ENCODE data around the gene TUBA8.
"Not testable (repeated sequence)": the region's sequence is repeated elsewhere in the genome, so short reads cannot be mapped to it uniquely, and the experiment has no call there.

TUBA8 gene

DNA sequence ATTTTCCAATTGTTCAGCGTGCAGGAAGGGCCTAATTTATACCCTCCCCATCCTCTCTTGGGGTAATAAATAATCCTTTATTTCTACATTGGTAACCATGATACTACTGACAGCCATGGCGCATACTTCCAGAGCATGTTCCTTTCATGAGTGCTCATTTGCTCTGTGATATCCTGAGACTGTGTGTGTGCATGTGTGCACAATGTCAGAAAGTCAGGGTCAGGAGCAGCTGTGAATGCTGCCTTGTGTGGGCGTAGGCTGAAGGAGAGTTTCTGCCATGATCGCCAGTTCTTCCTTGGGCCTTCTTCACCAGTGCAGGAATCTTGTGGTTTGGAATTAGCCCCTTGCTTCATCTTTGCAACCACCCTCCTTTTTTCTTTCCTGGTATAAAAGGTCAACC, 10.2 kb downstream of the TUBA8 start:
- Histone ChIP-seq H3K4me3 (replicated peaks; ENCODE audit: insufficient read depth, low read length) (no peak overlapping the region), H3K27me3 (ENCODE audit: insufficient read depth, poor library complexity, severe bottlenecking) (no peaks in the 10 kb centered on the region), H3K27ac (replicated peaks) (no peak overlapping the region)
- no peak for TF ChIP-seq SPI1 (IDR thresholded peaks at IDR 0.05; ENCODE audit: borderline replicate concordance, low read depth)
- TF ChIP-seq, protein P1, sequence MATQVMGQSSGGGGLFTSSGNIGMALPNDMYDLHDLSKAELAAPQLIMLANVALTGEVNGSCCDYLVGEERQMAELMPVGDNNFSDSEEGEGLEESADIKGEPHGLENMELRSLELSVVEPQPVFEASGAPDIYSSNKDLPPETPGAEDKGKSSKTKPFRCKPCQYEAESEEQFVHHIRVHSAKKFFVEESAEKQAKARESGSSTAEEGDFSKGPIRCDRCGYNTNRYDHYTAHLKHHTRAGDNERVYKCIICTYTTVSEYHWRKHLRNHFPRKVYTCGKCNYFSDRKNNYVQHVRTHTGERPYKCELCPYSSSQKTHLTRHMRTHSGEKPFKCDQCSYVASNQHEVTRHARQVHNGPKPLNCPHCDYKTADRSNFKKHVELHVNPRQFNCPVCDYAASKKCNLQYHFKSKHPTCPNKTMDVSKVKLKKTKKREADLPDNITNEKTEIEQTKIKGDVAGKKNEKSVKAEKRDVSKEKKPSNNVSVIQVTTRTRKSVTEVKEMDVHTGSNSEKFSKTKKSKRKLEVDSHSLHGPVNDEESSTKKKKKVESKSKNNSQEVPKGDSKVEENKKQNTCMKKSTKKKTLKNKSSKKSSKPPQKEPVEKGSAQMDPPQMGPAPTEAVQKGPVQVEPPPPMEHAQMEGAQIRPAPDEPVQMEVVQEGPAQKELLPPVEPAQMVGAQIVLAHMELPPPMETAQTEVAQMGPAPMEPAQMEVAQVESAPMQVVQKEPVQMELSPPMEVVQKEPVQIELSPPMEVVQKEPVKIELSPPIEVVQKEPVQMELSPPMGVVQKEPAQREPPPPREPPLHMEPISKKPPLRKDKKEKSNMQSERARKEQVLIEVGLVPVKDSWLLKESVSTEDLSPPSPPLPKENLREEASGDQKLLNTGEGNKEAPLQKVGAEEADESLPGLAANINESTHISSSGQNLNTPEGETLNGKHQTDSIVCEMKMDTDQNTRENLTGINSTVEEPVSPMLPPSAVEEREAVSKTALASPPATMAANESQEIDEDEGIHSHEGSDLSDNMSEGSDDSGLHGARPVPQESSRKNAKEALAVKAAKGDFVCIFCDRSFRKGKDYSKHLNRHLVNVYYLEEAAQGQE (IDR thresholded peaks at IDR 0.05; ENCODE audit: insufficient replicate concordance, low read depth), result no peak
- no peak for DNase-seq (ENCODE audit: low read depth in 1 of 2, low spot score in 1 of 2)

DNA sequence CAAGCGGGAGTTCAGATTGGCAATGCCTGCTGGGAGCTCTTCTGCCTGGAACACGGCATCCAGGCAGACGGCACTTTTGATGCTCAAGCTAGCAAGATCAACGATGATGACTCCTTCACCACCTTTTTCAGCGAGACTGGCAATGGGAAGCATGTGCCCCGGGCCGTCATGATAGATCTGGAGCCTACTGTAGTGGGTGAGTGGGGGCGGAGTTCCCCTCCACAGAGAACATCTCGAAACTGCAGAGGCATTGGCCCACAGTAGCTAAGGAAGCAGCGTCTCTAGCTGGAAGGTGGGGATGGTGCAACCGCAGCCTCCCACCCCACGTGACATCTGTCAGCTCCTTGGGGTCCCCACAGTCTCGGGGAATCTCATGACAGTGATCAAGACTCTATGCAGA, 10.9 kb downstream of the TUBA8 start:
- Histone ChIP-seq H3K4me3 (replicated peaks; ENCODE audit: insufficient read depth, low read length) (no peak overlapping the region), H3K27ac (replicated peaks) (no peak overlapping the region), H3K27me3 (ENCODE audit: insufficient read depth, poor library complexity, severe bottlenecking) (no peaks in the 10 kb centered on the region)
- no peak for TF ChIP-seq SPI1 (IDR thresholded peaks at IDR 0.05; ENCODE audit: borderline replicate concordance, low read depth)
- TF ChIP-seq, protein P1 (IDR thresholded peaks at IDR 0.05; ENCODE audit: insufficient replicate concordance, low read depth), result no peak
- no peak for TF ChIP-seq GABPA (IDR thresholded peaks at IDR 0.05; ENCODE audit: low read depth)
- no peak for TF ChIP-seq POLR2AphosphoS5 (IDR thresholded peaks at IDR 0.05; ENCODE audit: low read depth)
- no peak for DNase-seq (ENCODE audit: low read depth in 1 of 2, low spot score in 1 of 2)

DNA sequence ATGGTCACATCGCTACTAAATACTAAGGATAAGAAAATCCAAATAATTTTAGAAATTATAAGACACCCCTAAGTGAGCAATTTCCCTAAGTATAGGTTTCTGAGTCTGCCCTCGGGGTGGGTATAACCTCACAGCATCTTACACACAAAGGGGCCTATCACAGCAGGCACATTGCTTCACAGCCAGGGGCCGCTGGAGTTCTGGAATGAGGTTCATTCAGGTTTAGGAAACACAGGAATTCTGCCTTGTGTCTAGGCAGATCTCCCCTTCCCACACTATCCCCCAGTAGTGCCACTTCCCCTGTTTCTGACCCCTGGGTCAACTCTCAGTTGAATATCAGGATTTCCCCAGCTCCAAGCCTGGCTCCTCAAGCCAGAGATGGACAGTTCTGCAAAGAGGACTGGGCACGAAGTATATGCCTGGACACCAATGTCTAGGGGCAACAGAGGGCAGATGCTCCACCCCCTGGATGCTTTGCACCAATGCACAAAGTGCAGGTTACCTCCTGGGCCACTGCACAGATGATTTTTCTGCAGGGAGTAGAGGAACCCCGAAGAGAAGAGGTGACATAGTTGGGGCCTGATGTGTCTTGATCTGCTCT, 11.4 kb downstream of the TUBA8 start:
- no peak for DNase-seq (ENCODE audit: low read depth in 1 of 2, low spot score in 1 of 2)
- H3K4me3 ChIP-seq (replicated peaks; ENCODE audit: insufficient read depth, low read length), result no peak overlapping the region
- H3K27ac ChIP-seq (replicated peaks), result no peak overlapping the region
- no peaks in the 10 kb centered on the region for H3K27me3 ChIP-seq (ENCODE audit: insufficient read depth, poor library complexity, severe bottlenecking)
- TF ChIP-seq, protein P1 (IDR thresholded peaks at IDR 0.05; ENCODE audit: insufficient replicate concordance, low read depth), result no peak
- TF ChIP-seq SPI1 (IDR thresholded peaks at IDR 0.05; ENCODE audit: borderline replicate concordance, low read depth) (no peak), POLR2AphosphoS5 (IDR thresholded peaks at IDR 0.05; ENCODE audit: low read depth) (no peak), GABPA (IDR thresholded peaks at IDR 0.05; ENCODE audit: low read depth) (no peak)
- TF ChIP-seq, protein P2, sequence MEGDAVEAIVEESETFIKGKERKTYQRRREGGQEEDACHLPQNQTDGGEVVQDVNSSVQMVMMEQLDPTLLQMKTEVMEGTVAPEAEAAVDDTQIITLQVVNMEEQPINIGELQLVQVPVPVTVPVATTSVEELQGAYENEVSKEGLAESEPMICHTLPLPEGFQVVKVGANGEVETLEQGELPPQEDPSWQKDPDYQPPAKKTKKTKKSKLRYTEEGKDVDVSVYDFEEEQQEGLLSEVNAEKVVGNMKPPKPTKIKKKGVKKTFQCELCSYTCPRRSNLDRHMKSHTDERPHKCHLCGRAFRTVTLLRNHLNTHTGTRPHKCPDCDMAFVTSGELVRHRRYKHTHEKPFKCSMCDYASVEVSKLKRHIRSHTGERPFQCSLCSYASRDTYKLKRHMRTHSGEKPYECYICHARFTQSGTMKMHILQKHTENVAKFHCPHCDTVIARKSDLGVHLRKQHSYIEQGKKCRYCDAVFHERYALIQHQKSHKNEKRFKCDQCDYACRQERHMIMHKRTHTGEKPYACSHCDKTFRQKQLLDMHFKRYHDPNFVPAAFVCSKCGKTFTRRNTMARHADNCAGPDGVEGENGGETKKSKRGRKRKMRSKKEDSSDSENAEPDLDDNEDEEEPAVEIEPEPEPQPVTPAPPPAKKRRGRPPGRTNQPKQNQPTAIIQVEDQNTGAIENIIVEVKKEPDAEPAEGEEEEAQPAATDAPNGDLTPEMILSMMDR (IDR thresholded peaks at IDR 0.05; ENCODE audit: insufficient read depth, low read length), result no peak

DNA sequence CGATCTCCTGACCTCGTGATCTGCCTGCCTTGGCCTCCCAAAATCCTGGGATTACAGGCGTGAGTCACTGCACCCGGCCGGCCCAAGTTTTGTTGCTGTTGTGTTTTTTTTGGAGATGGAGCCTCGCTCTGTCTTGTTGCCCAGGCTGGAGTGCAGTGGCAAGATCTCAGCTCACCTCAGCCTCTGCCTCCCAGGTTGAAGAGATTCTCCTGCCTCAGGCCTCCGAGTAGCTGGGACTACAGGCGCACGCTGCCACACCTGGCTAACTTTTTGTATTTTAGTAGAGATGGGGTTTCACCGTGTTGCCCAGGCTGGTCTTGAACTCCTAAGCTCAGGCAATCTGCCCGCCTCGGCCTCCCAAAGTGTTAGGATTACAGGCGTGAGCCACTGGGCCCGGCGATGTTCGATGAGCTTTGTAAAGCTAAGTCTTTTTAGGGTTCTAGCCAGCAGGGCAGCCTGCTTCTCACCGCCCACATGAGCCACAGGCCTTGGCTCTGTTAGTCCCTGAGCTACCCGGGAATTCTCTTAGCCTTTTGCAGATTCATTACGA, 12.9 kb downstream of the TUBA8 start:
- not testable (repeated sequence) for H3K27ac ChIP-seq (replicated peaks); H3K27me3 ChIP-seq (ENCODE audit: insufficient read depth, poor library complexity, severe bottlenecking); H3K4me3 ChIP-seq (replicated peaks; ENCODE audit: insufficient read depth, low read length); DNase-seq (ENCODE audit: low read depth in 1 of 2, low spot score in 1 of 2)
